A549 treated with AZD9567 at 1 μM for 4 hours (cell line): Measurements from ENCODE around the gene TRMT10A. TPM values are rescaled to one million over a fixed set of nuclear protein-coding genes. Genes with fewer than 3 reads are reported as not detected.

Source experiments
- total RNA-seq: library from RNA; stranded (reverse); fragments of 200-300 nt; extraction: Qiagen RNA extraction; gene quantifications from 5 replicates; pipeline ENCODE4 v1.2.3, GENCODE V29; 2022; ENCODE audit not compliant: insufficient read depth

Gene TRMT10A, protein sequence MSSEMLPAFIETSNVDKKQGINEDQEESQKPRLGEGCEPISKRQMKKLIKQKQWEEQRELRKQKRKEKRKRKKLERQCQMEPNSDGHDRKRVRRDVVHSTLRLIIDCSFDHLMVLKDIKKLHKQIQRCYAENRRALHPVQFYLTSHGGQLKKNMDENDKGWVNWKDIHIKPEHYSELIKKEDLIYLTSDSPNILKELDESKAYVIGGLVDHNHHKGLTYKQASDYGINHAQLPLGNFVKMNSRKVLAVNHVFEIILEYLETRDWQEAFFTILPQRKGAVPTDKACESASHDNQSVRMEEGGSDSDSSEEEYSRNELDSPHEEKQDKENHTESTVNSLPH
- 3.4 to 4.3 TPM (median 3.8 TPM) in 5 replicates for total RNA-seq

DNA sequence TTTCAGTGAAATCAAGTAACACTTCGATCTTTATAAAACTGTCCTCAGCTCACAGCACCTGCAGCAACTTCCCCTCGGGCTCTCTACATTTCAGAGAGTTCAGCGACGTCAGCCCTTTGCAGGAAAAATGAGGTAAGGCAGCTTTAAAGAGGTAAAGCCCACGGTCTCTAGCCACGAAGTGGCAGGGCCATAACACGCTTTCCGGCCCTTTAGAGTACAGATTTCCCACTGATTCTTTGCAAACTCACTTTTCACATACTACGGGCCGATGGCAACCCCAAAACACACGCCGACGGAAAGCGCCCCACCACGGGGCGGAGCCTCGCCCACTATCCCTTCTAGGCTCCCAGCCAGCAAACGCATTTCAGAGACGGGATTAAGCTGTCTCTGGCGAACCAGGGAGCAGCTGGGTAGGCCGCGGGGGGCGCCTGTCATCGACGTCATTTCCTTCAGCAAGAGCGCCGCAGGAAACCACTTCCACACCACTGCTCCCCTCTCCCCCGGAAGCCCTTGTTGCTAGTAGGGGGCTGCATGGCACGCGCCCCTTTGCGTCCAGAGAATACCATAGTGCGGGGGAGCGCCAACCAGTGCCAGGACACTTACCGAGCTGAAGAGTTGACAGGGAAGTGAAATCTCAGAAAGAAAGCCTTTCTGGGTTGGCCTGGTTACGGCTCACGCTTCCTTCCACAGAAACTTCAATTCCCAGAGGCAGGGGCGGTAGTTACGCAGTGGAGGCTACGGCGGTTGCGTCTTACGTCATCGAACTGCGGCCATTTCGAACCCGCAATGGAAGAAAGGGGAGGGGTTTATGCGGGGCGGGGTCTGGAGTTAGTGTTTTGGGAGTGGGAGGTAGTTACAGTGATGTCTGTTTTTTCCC, at the start of gene TRMT10A:
TRMT10A (minus strand) TSS at position 730 of the 877 bp plus-strand sequence. CDS start 4,701 bp downstream, outside the sequence.

DNA sequence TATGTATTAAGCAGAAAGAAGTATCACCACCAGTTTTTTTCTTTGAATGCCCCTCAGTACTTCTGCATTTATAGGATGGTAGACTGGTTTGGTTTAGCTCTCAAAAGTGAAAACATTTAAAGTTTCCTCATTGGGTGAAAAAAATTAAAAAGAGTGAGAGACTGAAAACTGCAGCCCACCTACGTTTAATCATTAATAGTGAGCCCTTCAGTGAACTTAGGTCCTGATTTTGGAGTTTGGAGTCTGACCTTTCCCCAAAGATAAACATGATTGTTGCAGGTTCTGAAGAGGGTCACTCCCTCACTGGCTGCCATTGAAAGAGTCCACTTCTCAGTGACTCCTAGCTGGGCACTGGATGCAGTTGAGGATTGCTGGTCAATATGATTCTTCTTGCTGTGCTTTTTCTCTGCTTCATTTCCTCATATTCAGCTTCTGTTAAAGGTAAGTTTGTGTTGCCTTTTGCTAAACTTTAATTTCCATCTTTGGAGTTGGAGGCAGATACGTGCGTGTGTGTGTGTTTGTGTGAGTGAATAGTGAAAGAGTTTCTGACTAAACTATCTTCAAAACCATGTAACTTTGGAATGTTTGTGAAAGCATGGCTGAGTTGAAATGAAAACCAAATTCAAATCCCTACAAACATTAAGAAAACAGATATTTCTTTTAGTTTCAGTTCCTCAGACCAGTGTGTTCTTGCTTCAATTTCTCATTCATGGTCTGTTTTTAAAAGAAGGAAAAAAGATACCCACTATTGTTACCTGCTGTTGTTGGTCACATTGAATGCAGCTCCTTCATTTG, 10.9 kb upstream of the TRMT10A start, which contains the start of gene MTTP:
MTTP (plus strand) TSS at position 295 of the 795 bp plus-strand sequence; CDS start at position 381, 86 bp downstream.

DNA sequence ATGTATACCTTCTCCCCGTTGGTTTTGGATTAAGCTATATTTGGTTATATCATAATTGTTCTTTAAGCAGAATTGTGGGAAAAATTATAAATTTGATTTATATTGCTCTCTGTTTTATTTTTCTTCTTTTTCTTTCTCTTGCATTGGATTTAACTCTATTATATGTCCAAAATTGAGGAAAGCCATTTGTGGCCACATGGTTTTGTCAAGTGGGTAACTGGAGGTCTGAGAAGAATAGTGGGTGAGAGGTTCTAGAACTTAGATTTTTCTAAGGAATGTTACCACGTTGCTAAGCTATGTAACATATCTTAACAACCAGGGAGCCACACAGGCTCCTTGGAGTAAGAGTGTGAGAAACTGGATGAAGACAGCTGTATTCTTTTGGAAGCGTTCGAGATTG, 53.1 kb downstream of the TRMT10A start, which contains the start of gene C4orf17:
C4orf17 (plus strand) TSS at position 301 of the 400 bp plus-strand sequence. CDS start 2,061 bp downstream, outside the sequence.

Other genes starting within 250 kb of the TRMT10A start
- gene ADH1B, start 242.6 kb downstream of the TRMT10A start, total RNA-seq = not detected in 5 replicates
- not detected in 5 replicates for gene ADH1C, start 211.3 kb downstream of the TRMT10A start, total RNA-seq
- gene ADH7, start 128.7 kb downstream of the TRMT10A start, total RNA-seq = not detected in 5 replicates
- not detected in 5 replicates for gene C4orf17, start 53.0 kb downstream of the TRMT10A start, total RNA-seq
- gene MTTP, start 10.8 kb upstream of the TRMT10A start, total RNA-seq = 0.02 TPM in 1 of 5 replicates, not detected in the others
- 0.01 TPM in 1 of 5 replicates, not detected in the others for gene C4orf54, start 93.8 kb upstream of the TRMT10A start, total RNA-seq